ENCODE results near the gene C16orf54. TPM values are rescaled to one million over a fixed set of nuclear protein-coding genes. Genes with fewer than 3 reads are reported as not detected.
"Not testable (repeated sequence)": the region's sequence is repeated elsewhere in the genome, so short reads cannot be mapped to it uniquely, and the experiment has no call there.

The C16orf54 gene
- total RNA-seq, 4 donors from 2014 or later, result 0.49 to 5.1 (median 0.97) TPM; not detected in 1

- DNase-seq, result no peak
- Histone ChIP-seq H3K27ac (no peak overlapping the region), H3K4me3 (no peak overlapping the region), H3K27me3 (no peaks in the 10 kb centered on the region), H3K36me3 (no peaks in the 10 kb centered on the region), H3K4me1 (no peaks in the 10 kb centered on the region), H3K9me3 (no peaks in the 10 kb centered on the region)
- TF ChIP-seq, protein P1, sequence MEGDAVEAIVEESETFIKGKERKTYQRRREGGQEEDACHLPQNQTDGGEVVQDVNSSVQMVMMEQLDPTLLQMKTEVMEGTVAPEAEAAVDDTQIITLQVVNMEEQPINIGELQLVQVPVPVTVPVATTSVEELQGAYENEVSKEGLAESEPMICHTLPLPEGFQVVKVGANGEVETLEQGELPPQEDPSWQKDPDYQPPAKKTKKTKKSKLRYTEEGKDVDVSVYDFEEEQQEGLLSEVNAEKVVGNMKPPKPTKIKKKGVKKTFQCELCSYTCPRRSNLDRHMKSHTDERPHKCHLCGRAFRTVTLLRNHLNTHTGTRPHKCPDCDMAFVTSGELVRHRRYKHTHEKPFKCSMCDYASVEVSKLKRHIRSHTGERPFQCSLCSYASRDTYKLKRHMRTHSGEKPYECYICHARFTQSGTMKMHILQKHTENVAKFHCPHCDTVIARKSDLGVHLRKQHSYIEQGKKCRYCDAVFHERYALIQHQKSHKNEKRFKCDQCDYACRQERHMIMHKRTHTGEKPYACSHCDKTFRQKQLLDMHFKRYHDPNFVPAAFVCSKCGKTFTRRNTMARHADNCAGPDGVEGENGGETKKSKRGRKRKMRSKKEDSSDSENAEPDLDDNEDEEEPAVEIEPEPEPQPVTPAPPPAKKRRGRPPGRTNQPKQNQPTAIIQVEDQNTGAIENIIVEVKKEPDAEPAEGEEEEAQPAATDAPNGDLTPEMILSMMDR (IDR thresholded peaks at IDR 0.05), result no peak
- TF ChIP-seq POLR2A (IDR thresholded peaks at IDR 0.05), result no peak
- intact Hi-C loops (cut with DNase I; ENCODE audit: low total_unique reads), result no loop called here
These were observed 15.1 kb downstream of the C16orf54 start for GRCh38 chr16:29730649-29731048.

GRCh38 chr16:29729116-29729521 lies 16.7 kb downstream of the C16orf54 start:
- Histone ChIP-seq H3K4me1 (no peaks in the 10 kb centered on the region), H3K36me3 (no peaks in the 10 kb centered on the region), H3K4me3 (no peak overlapping the region), H3K27ac (no peak overlapping the region), H3K27me3 (no peaks in the 10 kb centered on the region), H3K9me3 (no peaks in the 10 kb centered on the region)
- no peak for DNase-seq
- intact Hi-C loops (cut with DNase I; ENCODE audit: low total_unique reads), result no loop called here
- no peak for TF ChIP-seq POLR2A (IDR thresholded peaks at IDR 0.05)
- TF ChIP-seq, protein P1 (IDR thresholded peaks at IDR 0.05), result peak; percentile 33 to 54 (median 40)

DNA sequence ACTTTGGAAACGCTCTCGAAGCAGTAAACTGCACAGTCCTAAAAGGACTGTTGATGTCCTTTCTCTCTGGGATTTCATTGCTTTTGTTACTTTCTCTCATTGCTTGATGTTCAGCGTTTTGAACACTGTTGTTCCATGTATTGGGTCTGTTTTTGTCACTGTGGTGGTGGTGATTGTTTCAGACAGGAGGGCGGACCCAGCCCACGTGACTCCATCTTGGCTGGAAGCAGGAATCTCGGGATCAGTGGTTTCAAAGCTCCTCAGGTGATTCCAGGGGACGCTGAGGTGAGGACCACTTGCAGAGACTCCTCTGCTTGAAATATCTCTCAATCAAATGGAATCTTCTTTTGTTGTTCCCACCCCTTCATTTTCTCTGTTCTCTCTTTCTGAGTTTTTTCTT lies 18.3 kb downstream of the C16orf54 start:
- no peaks in the 10 kb centered on the region for H3K36me3 ChIP-seq
- H3K4me1 ChIP-seq, result no peaks in the 10 kb centered on the region
- TF ChIP-seq, protein P1 (IDR thresholded peaks at IDR 0.05), result no peak
- TF ChIP-seq POLR2A (IDR thresholded peaks at IDR 0.05), result no peak
- DNase-seq, result no peak
- H3K9me3 ChIP-seq, result no peaks in the 10 kb centered on the region
- intact Hi-C loops (cut with DNase I; ENCODE audit: low total_unique reads), result no loop called here
- H3K4me3 ChIP-seq, result no peak overlapping the region
- no peaks in the 10 kb centered on the region for H3K27me3 ChIP-seq
- no peak overlapping the region for H3K27ac ChIP-seq

- H3K27me3 ChIP-seq, result no peaks in the 10 kb centered on the region
- intact Hi-C loops (cut with DNase I; ENCODE audit: low total_unique reads), result no loop called here
These were observed 18.9 kb downstream of the C16orf54 start for GRCh38 chr16:29726845-29727377.

GRCh38 chr16:29721167-29721879 lies 24.5 kb downstream of the C16orf54 start:
- H3K27ac ChIP-seq; intact Hi-C loops (cut with DNase I; ENCODE audit: low total_unique reads); H3K4me3 ChIP-seq; H3K4me1 ChIP-seq; H3K36me3 ChIP-seq; H3K27me3 ChIP-seq; H3K9me3 ChIP-seq: not testable (repeated sequence)
- TF ChIP-seq, protein P1 (IDR thresholded peaks at IDR 0.05), result peak; percentile 34 to 58 (median 43)
- DNase-seq, result peak; percentile 44 to 56

More at GRCh38 chr16:29726845-29727377, 18.9 kb downstream of the C16orf54 start:
- no peaks in the 10 kb centered on the region for H3K9me3 ChIP-seq
- no peak for DNase-seq
- no peaks in the 10 kb centered on the region for H3K36me3 ChIP-seq
- H3K4me1 ChIP-seq, result no peaks in the 10 kb centered on the region
- no peak overlapping the region for H3K27ac ChIP-seq
- H3K4me3 ChIP-seq, result no peak overlapping the region
- TF ChIP-seq, protein P1 (IDR thresholded peaks at IDR 0.05), result no peak
- TF ChIP-seq POLR2A (IDR thresholded peaks at IDR 0.05), result no peak
